ENCODE measurements around the gene FOCAD.

GRCh38 chr9:21015129-21015815, 331.2 kb downstream of the FOCAD start:
- TF ChIP-seq TSHZ2 (CRISPR knock-in tag; IDR thresholded peaks at IDR 0.05) (no peak), CSRNP3 (CRISPR knock-in tag; IDR thresholded peaks at IDR 0.05) (no peak), ZFP30 (CRISPR knock-in tag; IDR thresholded peaks at IDR 0.05) (no peak), ZNF70 (CRISPR knock-in tag; IDR thresholded peaks at IDR 0.05) (no peak)

Measured in SK-N-SH treated with all-trans-retinoic acid at 6 μM for 48 hours (cell line).